HL-60 (cell line): ENCODE results near the gene SLFN14.

Experiments used
- POLR2AphosphoS5 ChIP-seq: IDR thresholded peaks from 2 replicates; pipeline ENCODE4 v1.6.1; 2012; ENCODE audit warnings: low read depth
- TF ChIP-seq, protein P1 (sequence below): IDR thresholded peaks from one replicate; pipeline ENCODE4 v1.5.1; 2011; ENCODE audit warnings: low read length, control low read depth, inconsistent platforms; ENCODE audit not compliant: insufficient read depth
- TF ChIP-seq, protein P2 (sequence below): IDR thresholded peaks from 2 replicates; pipeline ENCODE4 v1.6.1; 2012; ENCODE audit warnings: low read depth; ENCODE audit not compliant: insufficient replicate concordance

DNA sequence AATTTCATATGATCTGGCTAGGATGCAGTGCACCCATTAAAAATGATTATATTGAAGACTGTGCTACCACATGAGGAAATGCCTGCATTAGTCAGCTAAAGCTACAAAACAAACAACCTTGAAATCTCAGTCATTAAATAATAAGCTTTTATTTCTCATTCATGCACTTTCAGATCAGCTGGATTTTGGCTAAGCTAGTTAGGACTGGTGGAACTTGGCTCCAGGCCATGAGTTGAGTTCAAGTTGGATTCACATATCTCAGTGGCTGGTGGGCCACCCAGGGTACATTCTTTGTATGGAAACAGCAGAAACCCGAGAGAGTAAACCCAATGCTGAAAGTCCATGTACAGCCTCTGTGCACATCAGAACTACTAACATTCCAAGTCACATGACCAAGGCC lies 16.8 kb downstream of the SLFN14 start:
- TF ChIP-seq, protein P1, sequence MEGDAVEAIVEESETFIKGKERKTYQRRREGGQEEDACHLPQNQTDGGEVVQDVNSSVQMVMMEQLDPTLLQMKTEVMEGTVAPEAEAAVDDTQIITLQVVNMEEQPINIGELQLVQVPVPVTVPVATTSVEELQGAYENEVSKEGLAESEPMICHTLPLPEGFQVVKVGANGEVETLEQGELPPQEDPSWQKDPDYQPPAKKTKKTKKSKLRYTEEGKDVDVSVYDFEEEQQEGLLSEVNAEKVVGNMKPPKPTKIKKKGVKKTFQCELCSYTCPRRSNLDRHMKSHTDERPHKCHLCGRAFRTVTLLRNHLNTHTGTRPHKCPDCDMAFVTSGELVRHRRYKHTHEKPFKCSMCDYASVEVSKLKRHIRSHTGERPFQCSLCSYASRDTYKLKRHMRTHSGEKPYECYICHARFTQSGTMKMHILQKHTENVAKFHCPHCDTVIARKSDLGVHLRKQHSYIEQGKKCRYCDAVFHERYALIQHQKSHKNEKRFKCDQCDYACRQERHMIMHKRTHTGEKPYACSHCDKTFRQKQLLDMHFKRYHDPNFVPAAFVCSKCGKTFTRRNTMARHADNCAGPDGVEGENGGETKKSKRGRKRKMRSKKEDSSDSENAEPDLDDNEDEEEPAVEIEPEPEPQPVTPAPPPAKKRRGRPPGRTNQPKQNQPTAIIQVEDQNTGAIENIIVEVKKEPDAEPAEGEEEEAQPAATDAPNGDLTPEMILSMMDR, result no peak
- no peak for TF ChIP-seq POLR2AphosphoS5
- TF ChIP-seq, protein P2, sequence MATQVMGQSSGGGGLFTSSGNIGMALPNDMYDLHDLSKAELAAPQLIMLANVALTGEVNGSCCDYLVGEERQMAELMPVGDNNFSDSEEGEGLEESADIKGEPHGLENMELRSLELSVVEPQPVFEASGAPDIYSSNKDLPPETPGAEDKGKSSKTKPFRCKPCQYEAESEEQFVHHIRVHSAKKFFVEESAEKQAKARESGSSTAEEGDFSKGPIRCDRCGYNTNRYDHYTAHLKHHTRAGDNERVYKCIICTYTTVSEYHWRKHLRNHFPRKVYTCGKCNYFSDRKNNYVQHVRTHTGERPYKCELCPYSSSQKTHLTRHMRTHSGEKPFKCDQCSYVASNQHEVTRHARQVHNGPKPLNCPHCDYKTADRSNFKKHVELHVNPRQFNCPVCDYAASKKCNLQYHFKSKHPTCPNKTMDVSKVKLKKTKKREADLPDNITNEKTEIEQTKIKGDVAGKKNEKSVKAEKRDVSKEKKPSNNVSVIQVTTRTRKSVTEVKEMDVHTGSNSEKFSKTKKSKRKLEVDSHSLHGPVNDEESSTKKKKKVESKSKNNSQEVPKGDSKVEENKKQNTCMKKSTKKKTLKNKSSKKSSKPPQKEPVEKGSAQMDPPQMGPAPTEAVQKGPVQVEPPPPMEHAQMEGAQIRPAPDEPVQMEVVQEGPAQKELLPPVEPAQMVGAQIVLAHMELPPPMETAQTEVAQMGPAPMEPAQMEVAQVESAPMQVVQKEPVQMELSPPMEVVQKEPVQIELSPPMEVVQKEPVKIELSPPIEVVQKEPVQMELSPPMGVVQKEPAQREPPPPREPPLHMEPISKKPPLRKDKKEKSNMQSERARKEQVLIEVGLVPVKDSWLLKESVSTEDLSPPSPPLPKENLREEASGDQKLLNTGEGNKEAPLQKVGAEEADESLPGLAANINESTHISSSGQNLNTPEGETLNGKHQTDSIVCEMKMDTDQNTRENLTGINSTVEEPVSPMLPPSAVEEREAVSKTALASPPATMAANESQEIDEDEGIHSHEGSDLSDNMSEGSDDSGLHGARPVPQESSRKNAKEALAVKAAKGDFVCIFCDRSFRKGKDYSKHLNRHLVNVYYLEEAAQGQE, result no peak
